ENCODE data around the gene SYT9. TPM values are rescaled to one million over a fixed set of nuclear protein-coding genes. Genes with fewer than 3 reads are reported as not detected.
A peak's percentile ranks its signal among the peaks of the same experiment; 100 is the strongest.

Gene SYT9
- total and polyA plus RNA-seq, 12 donors = 0.94 to 17.7 (median 5.0) TPM

GRCh38 chr11:7245341-7245740, 6.4 kb upstream of the SYT9 start:
- TF ChIP-seq POLR2A (IDR thresholded peaks at IDR 0.05) (no peak), CTCF (IDR thresholded peaks at IDR 0.05) (no peak)
- Histone ChIP-seq H3K27ac (no peak overlapping the region), H3K9me3 (replicated peaks in 1 of 3) (no peaks in the 10 kb centered on the region), H3K4me1 (replicated peaks in 1 of 2) (no peaks in the 10 kb centered on the region), H3K4me3 (no peak overlapping the region), H3K36me3 (replicated peaks in 1 of 2) (no peaks in the 10 kb centered on the region), H3K27me3 (no peaks in the 10 kb centered on the region)
- WGBS, 4 donors = 72 to 90% (median 80%) methylated on average over 3 of the region's 3 CpGs
- DNase-seq = no peak
- intact Hi-C loops (cut with DNase I) = no loop called here

GRCh38 chr11:7246179-7246578, 5.5 kb upstream of the SYT9 start:
- Histone ChIP-seq H3K9me3 (replicated peaks in 1 of 3) (no peaks in the 10 kb centered on the region), H3K36me3 (replicated peaks in 1 of 2) (no peaks in the 10 kb centered on the region), H3K27me3 (no peaks in the 10 kb centered on the region), H3K27ac (no peak overlapping the region), H3K4me3 (no peak overlapping the region), H3K4me1 (replicated peaks in 1 of 2) (no peaks in the 10 kb centered on the region)
- TF ChIP-seq POLR2A (IDR thresholded peaks at IDR 0.05) (no peak), CTCF (IDR thresholded peaks at IDR 0.05) (no peak)
- 53 to 63% (median 58%) methylated on average over 1 of the region's 1 CpG for WGBS, 4 donors
- DNase-seq = no peak
- intact Hi-C loops (cut with DNase I) = no loop called here

DNA sequence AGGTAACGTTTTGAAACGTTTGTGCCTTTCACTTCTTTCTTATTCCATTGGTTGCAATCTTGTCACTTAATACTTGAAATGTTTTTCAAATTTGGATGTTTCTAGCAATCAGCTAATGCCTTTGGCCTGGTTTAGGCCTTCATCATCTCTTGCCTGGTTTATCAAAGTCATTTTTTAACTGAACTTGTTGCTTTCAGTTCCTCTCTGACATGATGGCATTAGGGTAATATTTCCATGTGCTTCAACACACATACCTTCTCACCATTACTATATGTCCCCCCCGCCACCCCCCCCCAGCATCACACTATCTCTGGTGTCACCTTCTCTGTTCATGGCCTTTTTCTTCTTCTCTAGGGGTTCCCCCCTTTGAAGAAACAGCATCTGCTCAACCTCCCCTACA, 1.5 kb upstream of the SYT9 start:
- no peak for TF ChIP-seq CTCF (IDR thresholded peaks at IDR 0.05)
- no peak for TF ChIP-seq POLR2A (IDR thresholded peaks at IDR 0.05)
- intact Hi-C loops (cut with DNase I) = no loop called here
- H3K9me3 ChIP-seq (replicated peaks in 1 of 3) = no peaks in the 10 kb centered on the region
- 81 to 86% (median 83%) methylated on average over 3 of the region's 3 CpGs for WGBS, 4 donors
- peaks cover 0 to 3% of the 10 kb centered on the region in 2 donors for H3K4me1 ChIP-seq (replicated peaks in 1 of 2)
- H3K36me3 ChIP-seq (replicated peaks in 1 of 2) = no peaks in the 10 kb centered on the region
- no peak for DNase-seq
- no peak overlapping the region for H3K4me3 ChIP-seq
- no peak overlapping the region for H3K27ac ChIP-seq
- no peaks in the 10 kb centered on the region for H3K27me3 ChIP-seq

- intact Hi-C loops (cut with DNase I) = no loop called here
- Histone ChIP-seq H3K27me3 (no peaks in the 10 kb centered on the region), H3K4me3 (peak overlapping the region in 2 of 4 donors; percentile 63 to 68), H3K36me3 (replicated peaks in 1 of 2) (no peaks in the 10 kb centered on the region), H3K27ac (peak overlapping the region in 1 of 5 donors; percentile 74), H3K4me1 (replicated peaks in 1 of 2) (peaks cover 0 to 3% of the 10 kb centered on the region in 2 donors), H3K9me3 (replicated peaks in 1 of 3) (no peaks in the 10 kb centered on the region)
- WGBS, 4 donors = 4 to 15% (median 5%) methylated on average over 10 to 28 of the region's 28 CpGs
- DNase-seq = no peak
- TF ChIP-seq POLR2A (IDR thresholded peaks at IDR 0.05) (no peak), CTCF (IDR thresholded peaks at IDR 0.05) (no peak)
Measured at GRCh38 chr11:7251487-7251835, 243 bp upstream of the SYT9 start.
